ENCODE results near the gene ARSG. TPM values are rescaled to one million over a fixed set of nuclear protein-coding genes. Genes with fewer than 3 reads are reported as not detected.

The ARSG gene
- polyA plus RNA-seq, 2 of the 4 experiments (the other 2 are of a cell fraction) = 0.57 to 1.7 TPM

- no peak for FAIRE-seq
- H3K4me2 ChIP-seq = no peak overlapping the region
- ATAC-seq = no peak
- no peak for DNase-seq (ENCODE audit: low read depth in 1 of 2, low spot score in 1 of 2)
- 57% methylated on average over 10 of the region's 10 CpGs for WGBS (ENCODE audit: missing lambda C conversion rate)
- no peaks in the 10 kb centered on the region for H3K4me1 ChIP-seq
- no peak overlapping the region for H3K4me3 ChIP-seq
- H3K9me3 ChIP-seq = no peaks in the 10 kb centered on the region
- ChIA-PET CTCF (interaction anchor here (1.1 to 3.8 kb wide), 6 partner anchors 11 to 140 kb away, joined by 3 to 15 read pairs (median 4); no protein-coding TSS in a partner anchor), POLR2A (interaction anchor here (0.6 kb wide), 1 partner anchor 189 kb away, joined by 4 read pairs; no protein-coding TSS in a partner anchor)
- H3K27ac ChIP-seq = no peak overlapping the region
- TF ChIP-seq FOSB (CRISPR knock-in tag; IDR thresholded peaks at IDR 0.05) = no peak
- TF ChIP-seq BHLHE40 (IDR thresholded peaks at IDR 0.05; ENCODE audit: low read depth, low read length) = no peak
- TF ChIP-seq MAZ (IDR thresholded peaks at IDR 0.05; ENCODE audit: borderline replicate concordance, low read depth, low read length) = no peak
- TF ChIP-seq PBX3 (IDR thresholded peaks at IDR 0.05) = no peak
- TF ChIP-seq TFCP2L1 (CRISPR knock-in tag; IDR thresholded peaks at IDR 0.05) = no peak
- TF ChIP-seq HOXB13 (CRISPR knock-in tag; IDR thresholded peaks at IDR 0.05; ENCODE audit: low read depth) = no peak
- TF ChIP-seq, protein P1, sequence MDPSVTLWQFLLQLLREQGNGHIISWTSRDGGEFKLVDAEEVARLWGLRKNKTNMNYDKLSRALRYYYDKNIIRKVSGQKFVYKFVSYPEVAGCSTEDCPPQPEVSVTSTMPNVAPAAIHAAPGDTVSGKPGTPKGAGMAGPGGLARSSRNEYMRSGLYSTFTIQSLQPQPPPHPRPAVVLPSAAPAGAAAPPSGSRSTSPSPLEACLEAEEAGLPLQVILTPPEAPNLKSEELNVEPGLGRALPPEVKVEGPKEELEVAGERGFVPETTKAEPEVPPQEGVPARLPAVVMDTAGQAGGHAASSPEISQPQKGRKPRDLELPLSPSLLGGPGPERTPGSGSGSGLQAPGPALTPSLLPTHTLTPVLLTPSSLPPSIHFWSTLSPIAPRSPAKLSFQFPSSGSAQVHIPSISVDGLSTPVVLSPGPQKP (IDR thresholded peaks at IDR 0.05; ENCODE audit: low read depth, low read length) = no peak
These were observed 32.8 kb downstream of the ARSG start for GRCh38 chr17:68324114-68324513.

DNA sequence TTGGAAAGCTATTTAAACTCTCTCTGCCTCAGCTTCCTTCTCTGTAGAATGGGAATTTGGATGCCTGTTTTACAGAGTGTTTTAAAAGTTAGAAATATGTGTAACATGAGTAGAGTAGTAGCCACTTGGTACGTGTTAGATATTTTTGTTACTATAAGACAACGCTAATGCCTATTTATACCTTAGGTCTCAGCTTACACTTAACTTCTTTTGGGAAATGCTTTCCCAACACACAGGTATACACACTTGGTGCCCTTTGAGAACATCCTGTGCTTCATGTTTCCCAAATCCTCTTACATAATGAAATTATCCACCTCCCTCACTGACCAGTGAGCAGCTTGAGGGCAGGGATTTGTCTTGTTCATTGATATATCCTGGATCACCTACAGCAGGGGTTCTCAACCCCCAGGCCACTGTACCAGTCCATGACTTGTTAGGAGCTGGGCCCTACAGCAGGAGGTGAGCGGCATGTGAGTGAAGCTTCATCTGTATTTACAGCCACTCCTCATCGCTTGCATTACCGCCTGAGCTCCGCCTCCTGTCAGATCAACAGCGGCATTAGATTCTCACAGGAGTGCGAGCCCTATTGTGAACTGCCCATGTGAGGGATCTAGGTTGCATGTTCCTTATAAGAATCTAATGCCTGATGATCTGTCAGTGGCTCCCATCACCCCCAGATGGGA is 33.5 kb downstream of the ARSG start:
- no peak overlapping the region for H3K4me3 ChIP-seq
- ATAC-seq (no peak), DNase-seq (ENCODE audit: low read depth in 1 of 2, low spot score in 1 of 2) (no peak), FAIRE-seq (no peak)
- TF ChIP-seq HDAC2 (IDR thresholded peaks at IDR 0.05) = no peak
- no peak for TF ChIP-seq RCOR1 (IDR thresholded peaks at IDR 0.05; ENCODE audit: low read depth, low read length)
- TF ChIP-seq MAX (IDR thresholded peaks at IDR 0.05) = no peak
- no peak for TF ChIP-seq ZFP36 (IDR thresholded peaks at IDR 0.05; ENCODE audit: borderline replicate concordance, partially characterized antibody)
- no peak for TF ChIP-seq RAD21 (conservative IDR thresholded peaks at IDR 0.05 in 1 of 2, IDR thresholded peaks at IDR 0.05 in 1 of 2)
- TF ChIP-seq, protein P1 (IDR thresholded peaks at IDR 0.05; ENCODE audit: low read depth, low read length) = no peak
- no peak for TF ChIP-seq SREBF2 (IDR thresholded peaks at IDR 0.05)
- TF ChIP-seq ZSCAN20 (CRISPR knock-in tag; IDR thresholded peaks at IDR 0.05) = no peak
- TF ChIP-seq GATA3 (IDR thresholded peaks at IDR 0.05; ENCODE audit: borderline replicate concordance) = no peak
- no peak for TF ChIP-seq HOXB5 (CRISPR knock-in tag; IDR thresholded peaks at IDR 0.05)
- TF ChIP-seq HOXA7 (CRISPR knock-in tag; IDR thresholded peaks at IDR 0.05) = no peak
- no peak for TF ChIP-seq RARB (CRISPR knock-in tag; IDR thresholded peaks at IDR 0.05)
- TF ChIP-seq MAZ (IDR thresholded peaks at IDR 0.05; ENCODE audit: borderline replicate concordance, low read depth, low read length) = no peak
- no peak for TF ChIP-seq CEBPB (IDR thresholded peaks at IDR 0.05)
- no peak for TF ChIP-seq HOXB13 (CRISPR knock-in tag; IDR thresholded peaks at IDR 0.05; ENCODE audit: low read depth)
- no peak for TF ChIP-seq HMGXB4 (CRISPR knock-in tag; IDR thresholded peaks at IDR 0.05; ENCODE audit: borderline replicate concordance)
- TF ChIP-seq ZC3H11A (IDR thresholded peaks at IDR 0.05) = no peak
- no peak for TF ChIP-seq BHLHE40 (IDR thresholded peaks at IDR 0.05; ENCODE audit: low read depth, low read length)
- no peak for TF ChIP-seq MYC (IDR thresholded peaks at IDR 0.05; ENCODE audit: borderline replicate concordance, low read length)
- H3K4me1 ChIP-seq = no peaks in the 10 kb centered on the region
- no peak overlapping the region for H3K4me2 ChIP-seq
- ChIA-PET CTCF (interaction anchor here (1.1 to 3.8 kb wide), 6 partner anchors 10 to 139 kb away, joined by 3 to 15 read pairs (median 4); no protein-coding TSS in a partner anchor), POLR2A (no interaction called here)
- H3K27ac ChIP-seq = no peak overlapping the region
- WGBS (ENCODE audit: missing lambda C conversion rate) = 90% methylated on average over 8 of the region's 8 CpGs
- H3K9me3 ChIP-seq = no peaks in the 10 kb centered on the region
